K562 (cell line): ENCODE results near the gene MCAT. TPM values are rescaled to one million over a fixed set of nuclear protein-coding genes. Genes with fewer than 3 reads are reported as not detected.
A peak's percentile ranks its signal among the peaks of the same experiment; 100 is the strongest.

Source experiments
- ADNP ChIP-seq: fragments of 200-800 bp; sonication (Bioruptor generic); IDR thresholded peaks from 2 replicates; pipeline ENCODE4 v1.6.1; 2016; ENCODE audit warnings: missing genetic modification characterization, missing compliant biosample characterization
- C11orf30 ChIP-seq: fragments of 450-650 bp; IDR thresholded peaks from 2 replicates; pipeline ENCODE4 v1.6.1; 2016; ENCODE audit warnings: low read depth, mild to moderate bottlenecking
- CREM ChIP-seq: IDR thresholded peaks from 2 replicates; pipeline ENCODE4 v1.6.1; 2014; ENCODE audit warnings: antibody characterized with exemption, low read depth
- IRF2 ChIP-seq: sonication (generic); formaldehyde crosslinking; IDR thresholded peaks from 2 replicates; pipeline ENCODE4 v1.8.1; 2022; ENCODE audit warnings: mild to moderate bottlenecking, missing genetic modification reagents
- JUNB ChIP-seq: fragments of 450-650 bp; formaldehyde crosslinking; conservative IDR thresholded peaks from 2 replicates; pipeline ENCODE4 v1.4.0; 2020; ENCODE audit warnings: mild to moderate bottlenecking
- KDM4B ChIP-seq, 2 experiments: fragments of 450-650 bp in 1 of 2; sonication (generic) in 1 of 2; IDR thresholded peaks; 2 replicates each; pipeline ENCODE4 v1.6.1; 2016 to 2017; ENCODE audit warnings: borderline replicate concordance in 2 of 2, antibody characterized with exemption in 1 of 2, low read depth in 1 of 2, mild to moderate bottlenecking in 1 of 2
- MCM7 ChIP-seq, 2 experiments: fragments of 450-650 bp; IDR thresholded peaks; 2 replicates each; pipeline ENCODE4 v1.6.1; 2016 to 2018
- NONO ChIP-seq, 2 experiments: fragments of 200-400 bp in 1 of 2; fragments of 450-650 bp in 1 of 2; formaldehyde crosslinking in 1 of 2; IDR thresholded peaks; 2 replicates each; pipeline ENCODE4 v1.6.1; 2017; ENCODE audit warnings: low read depth in 2 of 2, mild to moderate bottlenecking in 2 of 2, moderate library complexity in 2 of 2, low read length in 1 of 2
- SRSF3 ChIP-seq: fragments of 200-400 bp; formaldehyde crosslinking; IDR thresholded peaks from 2 replicates; pipeline ENCODE4 v1.6.1; 2016; ENCODE audit warnings: mild to moderate bottlenecking, low read length, moderate library complexity; ENCODE audit not compliant: insufficient read depth
- UBTF ChIP-seq, 2 experiments: IDR thresholded peaks; 2 replicates each; pipeline ENCODE4 v1.6.1; 2012; ENCODE audit warnings: improper control_type of control experiment in 2 of 2, low read depth in 2 of 2, low read length in 2 of 2, borderline replicate concordance in 1 of 2
- ZBTB7A ChIP-seq: IDR thresholded peaks from 2 replicates; pipeline ENCODE4 v1.6.1; 2011; ENCODE audit warnings: low read depth, mild to moderate bottlenecking, low read length, moderate library complexity, borderline replicate concordance; ENCODE audit not compliant: control insufficient read depth
- ZNF140 ChIP-seq: fragments of 250-450 bp; sonication (Bioruptor Pico); IDR thresholded peaks from 2 replicates; pipeline ENCODE4 v1.8.0; 2021; ENCODE audit warnings: moderate library complexity, mild to moderate bottlenecking, inconsistent platforms
- ZNF232 ChIP-seq: sonication (generic); formaldehyde crosslinking; IDR thresholded peaks from 2 replicates; pipeline ENCODE4 v1.8.0; 2022; ENCODE audit warnings: mild to moderate bottlenecking, missing genetic modification reagents
- ZNF766 ChIP-seq: fragments of 200-800 bp; sonication (Bioruptor generic); conservative IDR thresholded peaks from 2 replicates; pipeline ENCODE4 v1.6.1; 2016; ENCODE audit warnings: missing genetic modification characterization, missing compliant biosample characterization
- polyA plus RNA-seq, 8 experiments: library from polyadenylated mRNA; depleted of rRNA in 4 of 8; stranded (reverse) in 5 of 8; unstranded in 3 of 8; fragments of >200 nt; fragmentation: Nextera tagmentation in 2 of 8; fragmentation: Illumina TruSeq in 1 of 8; extraction: Ambion mirVana in 2 of 8; extraction: Trizol in 1 of 8; gene quantifications; 2 replicates each; pipeline versions ENCODE4 v1.2.1 to v1.2.3, GENCODE V29; 2011 to 2014; ENCODE audit warnings: inconsistent platforms in 1 of 8, missing spikeins in 1 of 8
- total RNA-seq, 7 experiments: library from RNA; depleted of rRNA in 6 of 7; stranded (reverse); fragments of >200 nt in 6 of 7; fragmentation: Illumina TruSeq in 2 of 7; extraction: Trizol in 2 of 7; gene quantifications; 2 replicates each; pipeline versions ENCODE4 v1.2.1 to v1.2.3, GENCODE V29; 2011 to 2021; ENCODE audit warnings: low replicate concordance in 1 of 7

The MCAT gene
- total and polyA plus RNA-seq, 9 of the 15 experiments (the other 6 are each of a cell fraction or from before 2014, with no cell fraction given) = 3.3 to 27.8 (median 13.9) TPM

GRCh38 chr22:43187171-43188099 lies 44.2 kb upstream of the MCAT start (continued):
- TF ChIP-seq ZBTB7A (peak; percentile 70), CREM (peak; percentile 74), UBTF (IDR thresholded peaks at IDR 0.05; ENCODE audit: borderline replicate concordance in 1 of 2, low read depth in 2 of 2, low read length in 2 of 2) (peak; percentile 24 to 34; a peak in 1 of 4 replicates), KDM4B (IDR thresholded peaks at IDR 0.05; ENCODE audit: borderline replicate concordance in 2 of 2, low read depth in 1 of 2) (peak in 1 of 2 experiments; percentile 83; a peak in 1 of 4 replicates), JUNB (CRISPR knock-in tag) (no peak), IRF2 (CRISPR knock-in tag) (no peak), NONO (IDR thresholded peaks at IDR 0.05; ENCODE audit: low read depth in 2 of 2, low read length in 1 of 2) (peak; percentile 21 to 55; a peak in 1 of 4 replicates), SRSF3 (no peak), MCM7 (IDR thresholded peaks at IDR 0.05) (no peak), ZNF766 (CRISPR knock-in tag) (peak; percentile 61; the same call in 1 of the 2 replicates), C11orf30 (peak; percentile 57), ADNP (tag) (no peak), ZNF232 (CRISPR knock-in tag) (no peak), ZNF140 (CRISPR knock-in tag) (no peak)
